ENCODE measurements around the gene CRTC3. TPM values are rescaled to one million over a fixed set of nuclear protein-coding genes. Genes with fewer than 3 reads are reported as not detected.

Gene CRTC3
- total and polyA plus RNA-seq, 2 of the 4 experiments (the other 2 are of a cell fraction): 4.7 to 14.8 TPM

DNA sequence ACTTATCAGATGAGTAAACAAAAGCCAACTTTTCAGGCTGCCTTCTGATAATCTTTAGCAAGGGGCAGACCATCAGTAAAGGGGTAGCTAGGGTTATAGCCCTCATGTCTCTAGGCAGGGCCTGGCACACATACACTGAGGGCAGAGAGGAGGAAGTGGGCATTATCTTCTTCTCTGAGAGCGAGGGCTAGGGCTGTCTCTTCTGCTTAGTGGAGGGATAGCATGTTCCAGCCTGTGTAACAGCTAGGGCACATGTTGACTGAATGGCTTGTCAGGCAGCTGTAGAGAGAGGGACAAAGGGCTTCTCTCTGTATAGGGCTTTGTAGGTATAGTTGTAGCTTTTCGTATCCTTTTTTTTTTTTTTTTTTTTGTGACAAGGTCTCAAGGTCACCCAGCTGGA is 17.8 kb downstream of the CRTC3 start:
- Histone ChIP-seq H3K9ac (ENCODE audit: low read depth, low read length) (no peak overlapping the region), H4K5ac (ENCODE audit: low read depth, low read length) (no peak overlapping the region), H2AK9ac (replicated peaks; ENCODE audit: low read depth, low read length, poor library complexity) (peak overlapping the region; percentile 22), H3K27me3 (ENCODE audit: control insufficient read depth, insufficient read depth, low read length) (no peaks in the 10 kb centered on the region), H2AK5ac (ENCODE audit: low read depth, low read length) (no peak overlapping the region), H3K14ac (replicated peaks; ENCODE audit: low read depth, low read length) (no peak overlapping the region), H2AFZ (replicated peaks; ENCODE audit: low read length, poor library complexity) (no peak overlapping the region), H2BK5ac (ENCODE audit: low read depth, low read length, poor library complexity, severe bottlenecking) (no peak overlapping the region), H4K20me1 (ENCODE audit: insufficient read depth, low read length) (0 out of 2 replicates have a peak, but pooled peaks cover 8% of the 10 kb centered on the region), H3K27ac (ENCODE audit: insufficient read depth, low read length) (no peak overlapping the region), H2BK20ac (ENCODE audit: low read depth, low read length) (no peak overlapping the region), H3K9me3 (ENCODE audit: control insufficient read depth, insufficient read depth, low read length) (no peaks in the 10 kb centered on the region), H3K4me3 (ENCODE audit: insufficient read depth, low read depth, low read length) (no peak overlapping the region), H3K79me1 (ENCODE audit: low read depth in 1 of 2, low read length in 2 of 2) (peaks cover 23 to 52% of the 10 kb centered on the region in 2 experiments), H3K4me2 (ENCODE audit: low read depth, low read length) (no peak overlapping the region), H3K4me1 (ENCODE audit: control insufficient read depth, insufficient read depth, low read length) (peaks cover 9% of the 10 kb centered on the region), H2BK120ac (ENCODE audit: low read depth, low read length) (no peak overlapping the region), H4K8ac (ENCODE audit: low read depth in 2 of 2, low read length in 2 of 2) (no peak overlapping the region), H3K23ac (ENCODE audit: low read depth, low read length) (0 out of 2 replicates have a peak overlapping the region, but pooled peaks have one; percentile 35), H3K36me3 (ENCODE audit: control insufficient read depth, insufficient read depth, low read length) (peaks cover 14% of the 10 kb centered on the region), H3K9me1 (ENCODE audit: insufficient read depth, low read length) (peaks cover 10% of the 10 kb centered on the region), H2BK15ac (ENCODE audit: low read depth, low read length) (no peak overlapping the region), H3K18ac (ENCODE audit: low read depth, low read length) (no peak overlapping the region), H4K91ac (ENCODE audit: insufficient read depth, low read depth, low read length) (no peak overlapping the region), H3K56ac (ENCODE audit: extremely low read depth, insufficient read depth, low read length) (no peak overlapping the region), H3K4ac (ENCODE audit: low read depth, low read length) (no peak overlapping the region)
- in situ Hi-C loops (cut with MboI; ENCODE audit: low sequenced_read_pairs) (no loop called here), intact Hi-C loops (cut with micrococcal nuclease) (loop anchor here (2.0 kb wide), 1 partner anchor 17 kb away; no protein-coding TSS in a partner anchor), dilution Hi-C loops (cut with HindIII; ENCODE audit: low sequenced_read_pairs, unreplicated experiment) (no loop called here)
- CTCF ChIA-PET: no interaction called here
- no peak for ATAC-seq (ENCODE audit: low read depth)
- DNase-seq: no peak
- POLR2A ChIA-PET (ENCODE audit: unreplicated experiment): no interaction called here
- BruUV-seq (replicated peaks): no TSS peak
- TF ChIP-seq CHD1 (IDR thresholded peaks at IDR 0.05; ENCODE audit: low read depth, low read length) (no peak), RCOR1 (IDR thresholded peaks at IDR 0.05; ENCODE audit: insufficient replicate concordance, low read length) (no peak), FOS (IDR thresholded peaks at IDR 0.05; ENCODE audit: low read depth, low read length) (no peak), RFX5 (IDR thresholded peaks at IDR 0.05; ENCODE audit: low read depth, low read length) (no peak), SMC3 (IDR thresholded peaks at IDR 0.05; ENCODE audit: low read depth, low read length) (no peak), BHLHE40 (IDR thresholded peaks at IDR 0.05; ENCODE audit: low read depth, low read length) (no peak), CTCF (conservative IDR thresholded peaks at IDR 0.05; ENCODE audit: low read depth, low read length) (no peak), NFE2L2 (IDR thresholded peaks at IDR 0.05; ENCODE audit: low read depth, low read length) (no peak), MAFK (IDR thresholded peaks at IDR 0.05; ENCODE audit: low read depth, low read length) (no peak), MXI1 (IDR thresholded peaks at IDR 0.05; ENCODE audit: borderline replicate concordance, low read depth, low read length) (no peak), USF2 (IDR thresholded peaks at IDR 0.05; ENCODE audit: low read depth, low read length) (no peak), CEBPB (IDR thresholded peaks at IDR 0.05; ENCODE audit: low read depth, low read length) (no peak)
- TF ChIP-seq, protein P1, sequence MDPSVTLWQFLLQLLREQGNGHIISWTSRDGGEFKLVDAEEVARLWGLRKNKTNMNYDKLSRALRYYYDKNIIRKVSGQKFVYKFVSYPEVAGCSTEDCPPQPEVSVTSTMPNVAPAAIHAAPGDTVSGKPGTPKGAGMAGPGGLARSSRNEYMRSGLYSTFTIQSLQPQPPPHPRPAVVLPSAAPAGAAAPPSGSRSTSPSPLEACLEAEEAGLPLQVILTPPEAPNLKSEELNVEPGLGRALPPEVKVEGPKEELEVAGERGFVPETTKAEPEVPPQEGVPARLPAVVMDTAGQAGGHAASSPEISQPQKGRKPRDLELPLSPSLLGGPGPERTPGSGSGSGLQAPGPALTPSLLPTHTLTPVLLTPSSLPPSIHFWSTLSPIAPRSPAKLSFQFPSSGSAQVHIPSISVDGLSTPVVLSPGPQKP (IDR thresholded peaks at IDR 0.05; ENCODE audit: borderline replicate concordance, low read depth, low read length): no peak
- WGBS, 2 experiments (ENCODE audit: extremely low coverage in 2 of 2, insufficient read length in 1 of 2): no CpG with 5 or more reads among the region's 2 CpGs
